Fibroblast of skin of left quadriceps (primary cell): ENCODE data around the gene ARL4C.
A peak's percentile ranks its signal among the peaks of the same experiment; 100 is the strongest.
"Not testable (repeated sequence)": the region's sequence is repeated elsewhere in the genome, so short reads cannot be mapped to it uniquely, and the experiment has no call there.

ENCODE experiments used
- DNase-seq, 2 experiments: peaks; one replicate each; pipeline ENCODE4 v3.0.0-alpha.2; 2013; ENCODE audit warnings: low read depth in 2 of 2

ARL4C gene

DNA sequence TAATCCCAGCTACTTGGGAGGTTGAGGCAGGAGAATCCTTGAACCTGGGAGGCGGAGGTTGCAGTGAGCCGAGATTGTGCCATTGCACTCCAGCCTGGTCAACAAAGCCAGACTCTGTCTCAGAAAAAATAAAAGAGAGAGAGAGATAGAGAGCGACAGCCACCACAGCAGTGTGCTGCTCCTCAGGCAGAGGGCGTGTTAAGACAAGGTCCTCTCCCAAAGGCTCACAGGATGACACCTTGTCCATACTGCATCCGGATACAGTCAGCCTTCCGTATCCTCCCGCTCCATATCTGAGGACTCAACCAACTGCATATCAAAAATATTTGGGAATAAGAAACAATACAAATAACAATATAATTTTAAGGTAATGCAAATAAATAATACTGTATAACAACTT is 20.1 kb downstream of the ARL4C start:
- no peak for DNase-seq

DNA sequence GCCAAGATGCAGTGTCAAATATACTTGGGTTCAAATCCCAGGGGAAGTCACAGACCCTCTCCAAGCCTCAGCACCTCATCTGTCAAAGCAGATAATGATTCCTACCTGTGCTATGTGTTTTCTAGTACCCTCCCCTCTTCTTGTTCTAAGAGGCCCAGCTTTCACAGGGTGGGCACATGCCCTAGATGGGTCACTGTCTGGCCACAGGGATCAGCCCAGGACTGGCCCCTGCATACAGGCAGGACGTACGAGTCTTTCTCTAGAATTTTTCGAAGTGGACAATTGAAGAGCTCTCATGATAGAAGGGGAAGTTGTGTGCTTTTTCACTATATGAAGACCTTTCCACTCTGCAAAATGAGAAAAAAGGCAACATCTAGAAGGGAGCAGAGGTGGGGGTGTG is 22.2 kb downstream of the ARL4C start:
- DNase-seq: no peak

DNA sequence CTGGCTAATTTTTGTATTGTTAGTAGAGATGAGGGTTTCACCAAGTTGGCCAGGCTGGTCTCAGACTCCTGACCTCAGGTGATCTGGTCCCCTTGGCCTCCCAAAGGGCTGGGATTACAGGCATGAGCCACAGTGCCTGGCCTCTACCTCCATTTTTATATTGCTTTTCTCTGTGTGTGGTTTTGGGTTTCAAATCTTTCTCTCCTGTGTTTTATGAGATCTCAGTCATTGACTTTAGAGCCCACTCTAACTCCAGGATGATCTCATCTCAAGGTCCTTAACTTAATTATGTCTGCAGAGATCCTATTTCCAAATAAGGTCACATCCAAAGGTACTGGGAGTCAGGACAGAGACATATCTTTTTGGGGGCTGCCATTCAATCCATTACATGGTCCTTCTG is 24.7 kb downstream of the ARL4C start:
- no peak for DNase-seq

DNA sequence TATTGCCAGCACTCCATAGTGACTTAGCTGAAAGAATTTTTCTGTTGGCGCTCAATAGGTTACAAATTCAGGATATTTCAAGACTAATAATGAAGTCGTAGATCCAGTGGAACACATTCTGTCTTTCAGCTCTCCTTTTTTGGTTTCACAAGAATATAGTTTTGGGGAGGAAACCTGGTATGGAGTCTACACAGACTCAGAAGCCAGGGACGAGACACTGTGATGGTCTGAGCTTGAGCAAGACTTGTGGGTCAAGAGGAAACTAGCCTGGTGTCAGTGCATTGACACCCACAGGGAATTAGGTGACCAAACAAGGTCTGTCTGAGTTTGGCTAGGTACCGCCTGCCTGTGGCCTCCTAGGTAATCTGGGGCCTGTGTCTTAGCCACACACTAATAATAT is 26.9 kb downstream of the ARL4C start:
- DNase-seq: no peak

DNA sequence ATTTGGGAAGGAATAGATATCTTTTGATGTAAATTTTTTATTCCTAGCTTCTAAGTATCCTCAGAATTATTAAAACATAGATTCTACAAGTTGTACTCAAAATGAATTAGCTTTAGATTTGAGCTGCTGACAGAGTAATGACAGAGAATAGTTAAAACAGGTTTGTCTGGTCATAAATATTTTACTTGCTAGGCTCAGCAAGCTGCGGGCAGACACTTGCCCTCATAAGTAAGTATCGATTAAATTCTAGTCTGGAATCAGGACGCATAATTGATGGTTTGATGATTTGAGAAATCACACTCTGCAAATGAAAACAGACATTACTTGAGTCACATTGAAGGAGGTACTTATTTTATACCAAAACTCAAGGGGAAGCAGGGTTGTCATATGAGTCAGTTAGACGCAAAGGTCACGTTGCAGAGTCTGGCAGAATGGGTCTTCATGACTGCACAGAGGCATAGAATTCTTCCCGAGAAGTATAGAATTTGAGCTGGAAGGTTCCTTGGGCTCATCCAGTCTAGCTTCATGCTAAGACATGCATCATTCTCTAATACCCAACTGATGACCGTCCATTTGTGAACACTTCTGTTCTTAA is 27.5 kb downstream of the ARL4C start:
- DNase-seq: no peak

DNA sequence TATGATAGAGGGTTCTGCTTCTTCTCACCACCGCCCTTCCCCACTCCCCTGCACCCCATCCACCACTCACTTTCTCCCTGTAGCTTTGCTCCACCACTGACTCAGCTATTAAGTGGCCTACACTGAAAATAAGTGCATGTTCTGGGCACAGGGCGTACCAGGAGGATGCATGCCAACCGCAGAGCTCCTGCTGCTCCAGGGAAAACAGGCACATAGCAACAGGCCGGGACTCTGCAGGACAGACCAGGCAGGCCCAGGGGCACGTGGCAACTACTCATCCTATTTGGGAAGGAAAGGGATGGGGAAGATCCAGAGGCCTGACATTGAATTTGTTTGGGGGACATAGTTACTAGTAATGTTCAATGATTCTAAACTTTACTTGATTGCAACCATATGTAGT is 28.4 kb downstream of the ARL4C start:
- no peak for DNase-seq

DNA sequence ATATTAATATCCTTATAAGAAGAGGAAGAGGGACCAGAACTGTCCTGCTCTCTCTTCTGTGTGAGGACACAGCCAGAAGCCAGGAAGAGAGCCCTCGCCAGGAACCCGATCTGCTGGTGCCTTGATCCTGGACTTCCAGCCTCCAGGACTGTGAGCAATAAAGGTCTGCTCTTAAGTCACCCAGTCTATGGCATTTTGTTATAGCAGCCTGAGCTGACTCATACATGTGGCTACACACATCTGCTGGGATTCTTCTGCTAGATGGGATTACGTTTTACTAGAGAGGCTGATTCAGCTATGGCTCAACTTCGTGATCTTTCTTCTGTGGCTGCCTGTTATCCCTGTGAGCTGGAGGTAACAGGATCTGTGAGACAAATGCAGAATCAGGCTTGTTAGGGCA is 29.6 kb downstream of the ARL4C start:
- no peak for DNase-seq

DNA sequence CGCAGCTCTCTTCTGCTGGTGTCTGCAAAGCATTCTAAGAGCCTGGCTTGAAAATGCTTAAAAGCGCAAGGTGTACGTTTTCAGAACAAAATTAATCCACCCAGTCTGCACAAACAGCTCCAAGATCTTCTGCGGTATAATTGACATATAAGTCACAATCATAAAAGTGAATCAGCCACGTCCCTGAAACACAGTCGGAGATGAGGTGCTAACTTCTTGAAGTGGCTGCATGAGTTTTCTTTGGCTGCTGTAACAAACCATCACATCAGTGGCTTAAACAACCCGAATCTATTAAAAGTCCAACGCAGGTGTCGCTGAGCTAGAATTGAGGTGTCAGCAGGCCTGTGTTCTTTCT is 32.6 kb downstream of the ARL4C start:
- no peak for DNase-seq

DNA sequence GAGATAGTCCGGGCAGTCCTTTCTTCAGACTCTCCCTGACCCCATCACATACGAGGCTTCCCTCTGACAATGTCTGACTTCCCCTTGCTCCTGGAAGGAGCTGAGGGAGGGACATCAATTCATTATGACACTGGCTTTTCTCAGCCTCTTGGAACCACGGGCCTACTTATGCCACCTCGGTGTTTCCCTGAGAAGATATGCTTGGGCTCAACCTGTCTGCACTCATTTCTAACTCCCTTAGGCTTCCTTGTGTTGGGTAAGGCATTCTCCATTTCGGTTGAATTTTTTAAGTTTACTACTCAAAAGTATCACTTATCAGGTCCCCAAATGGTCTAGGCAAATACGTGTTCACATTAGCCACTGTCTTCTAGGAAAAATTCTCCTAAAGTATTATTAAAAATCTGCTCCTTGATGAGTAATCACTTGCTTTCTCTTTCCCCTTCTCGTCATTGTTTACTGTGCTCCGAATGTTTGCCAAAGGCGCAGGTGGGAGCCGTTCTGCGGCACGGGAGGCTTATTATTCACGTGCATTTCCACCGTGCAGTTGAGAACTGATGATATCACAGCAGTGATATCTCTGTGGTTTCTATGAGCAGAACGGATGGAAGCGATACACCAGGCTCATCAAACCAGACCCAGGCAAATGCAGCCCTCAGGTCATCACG is 33.1 kb downstream of the ARL4C start:
- DNase-seq: no peak

DNA sequence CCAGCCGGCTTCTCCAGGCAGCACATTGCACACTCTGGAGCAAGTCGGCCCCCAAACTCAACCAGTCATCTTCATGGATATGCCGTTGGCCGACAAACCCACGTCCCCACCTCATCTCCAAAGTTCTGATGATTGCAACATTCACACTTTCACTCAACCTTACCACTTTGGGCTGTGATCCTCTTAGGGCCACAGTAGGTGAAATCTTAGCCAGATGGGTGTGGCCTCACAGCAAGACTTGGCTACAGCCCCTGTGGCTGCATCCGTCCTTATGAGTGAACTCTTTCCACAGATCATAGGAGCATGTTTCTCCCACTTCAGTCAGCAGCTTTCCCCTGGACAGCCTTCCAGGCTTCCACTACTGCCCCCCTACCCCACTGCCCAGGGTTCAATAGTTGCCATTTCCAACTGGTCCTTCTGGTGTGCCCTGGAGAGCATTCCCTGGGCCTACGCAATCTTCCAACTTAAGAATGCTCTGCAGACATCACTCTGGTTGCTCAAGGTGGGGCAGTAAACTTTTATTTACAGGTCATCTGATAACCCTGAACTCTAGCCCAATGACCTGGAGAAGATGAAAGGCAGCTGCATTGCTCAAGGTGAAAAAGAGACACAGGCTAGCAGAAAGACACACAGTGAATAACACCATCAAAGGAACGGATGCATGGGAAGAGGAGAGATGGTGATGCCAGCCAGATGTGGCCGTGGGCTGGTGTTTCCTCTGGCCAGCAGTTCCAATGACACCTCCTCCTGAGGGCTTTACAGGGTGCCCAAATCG is 34.5 kb downstream of the ARL4C start:
- no peak for DNase-seq

DNA sequence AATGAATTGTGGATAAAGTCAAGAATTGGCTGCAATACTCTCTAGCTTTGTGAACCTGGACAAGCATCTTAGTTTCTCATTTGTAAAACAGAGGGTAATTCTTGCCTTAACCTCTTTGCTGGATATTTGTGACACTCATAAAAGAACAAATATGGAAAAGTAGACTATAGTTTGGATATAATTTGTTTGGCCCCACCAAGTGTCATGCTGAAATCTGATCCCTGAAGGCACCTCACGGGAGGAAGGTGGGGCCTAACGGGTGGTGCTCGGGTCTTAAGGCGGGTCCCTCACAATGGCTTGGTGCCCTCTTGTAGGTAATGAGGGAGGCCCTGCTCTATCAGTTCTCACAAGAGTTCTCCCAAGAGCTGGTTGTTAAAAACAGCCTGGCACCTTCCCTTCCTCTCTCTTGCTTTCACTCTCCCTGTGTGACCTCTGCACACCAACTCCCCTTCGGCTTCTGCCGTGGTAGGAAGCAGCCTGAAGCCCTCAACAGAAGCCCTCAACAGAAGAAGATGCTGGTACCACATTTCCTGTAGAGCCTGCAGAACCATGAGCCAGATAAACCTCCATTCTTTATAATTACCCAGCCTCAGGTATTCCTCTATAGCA is 37.4 kb downstream of the ARL4C start:
- no peak for DNase-seq

DNA sequence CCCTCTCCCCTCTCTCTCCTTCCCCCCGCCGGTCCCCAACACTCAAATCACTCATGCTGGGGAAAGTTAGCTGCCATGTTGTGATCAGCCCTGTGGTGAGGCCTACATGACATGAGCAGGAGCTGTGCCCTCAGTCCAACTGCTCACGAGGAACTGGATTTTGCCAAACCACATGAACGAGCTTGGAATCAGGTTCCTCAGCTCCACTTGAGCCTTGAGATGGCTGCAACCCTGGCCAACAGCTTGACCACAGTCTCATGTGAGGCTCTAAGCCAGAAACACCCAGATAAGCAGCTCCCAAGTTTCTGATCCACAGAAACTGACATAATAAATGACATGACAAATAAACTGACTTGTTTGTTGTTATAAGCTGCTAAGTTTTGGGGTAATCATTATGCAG is 38.4 kb downstream of the ARL4C start:
- no peak for DNase-seq

DNA sequence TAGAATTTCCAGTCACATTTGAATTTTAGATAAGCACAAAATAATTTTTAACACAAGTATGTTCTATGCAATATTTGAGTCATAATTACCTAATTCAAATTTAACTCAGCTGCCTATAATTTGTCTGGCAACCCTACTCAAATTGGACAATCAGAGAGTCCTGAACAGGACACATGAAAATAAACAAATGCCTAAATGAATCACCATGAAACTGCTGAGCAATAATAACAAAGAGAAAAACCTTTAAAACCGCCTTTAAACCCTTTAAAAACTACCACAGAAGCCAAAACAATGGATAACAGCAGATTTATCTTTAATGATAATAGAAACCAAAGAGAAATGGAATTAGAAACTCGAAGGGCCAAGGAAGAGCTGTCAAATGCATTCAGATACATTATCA is 39.5 kb downstream of the ARL4C start:
- DNase-seq: no peak

DNA sequence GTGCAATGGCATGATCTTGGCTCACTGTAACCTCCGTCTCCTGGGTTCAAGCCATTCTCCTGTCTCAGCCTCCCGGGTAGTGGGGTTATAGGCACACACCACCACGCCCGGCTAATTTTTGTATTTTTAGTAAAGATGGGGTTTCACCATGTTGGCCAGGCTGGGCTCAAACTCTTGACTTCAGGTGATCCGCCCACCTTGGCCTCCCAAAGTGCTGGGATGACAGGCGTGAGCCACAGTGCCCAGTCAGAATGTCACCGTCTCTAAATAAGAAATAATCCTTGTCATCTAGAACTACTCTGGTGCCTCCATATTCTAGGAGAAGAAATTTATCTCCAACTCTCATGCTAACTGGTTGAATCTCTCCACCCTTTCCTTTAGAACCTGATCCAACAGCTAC is 41.6 kb downstream of the ARL4C start:
- DNase-seq: not testable (repeated sequence)

DNA sequence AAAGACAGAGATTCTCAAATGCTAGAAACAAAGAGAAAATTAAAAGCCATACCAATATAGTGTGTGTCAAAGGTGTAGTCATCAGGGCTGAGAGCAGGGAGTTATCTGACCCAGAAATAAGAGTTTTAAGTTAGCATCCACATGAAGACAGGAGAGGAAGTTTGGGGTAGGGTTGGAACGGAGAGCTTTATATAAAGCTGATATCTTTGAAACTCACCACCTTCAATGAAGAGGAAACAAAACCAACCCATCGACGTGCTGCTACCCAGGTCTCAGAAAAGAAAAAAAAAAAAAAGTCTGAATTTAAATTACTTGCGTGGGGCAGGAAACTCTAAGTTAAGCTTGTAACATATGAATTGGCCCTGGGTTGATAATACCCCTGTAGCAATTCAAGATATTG is 42.4 kb downstream of the ARL4C start:
- DNase-seq: no peak

DNA sequence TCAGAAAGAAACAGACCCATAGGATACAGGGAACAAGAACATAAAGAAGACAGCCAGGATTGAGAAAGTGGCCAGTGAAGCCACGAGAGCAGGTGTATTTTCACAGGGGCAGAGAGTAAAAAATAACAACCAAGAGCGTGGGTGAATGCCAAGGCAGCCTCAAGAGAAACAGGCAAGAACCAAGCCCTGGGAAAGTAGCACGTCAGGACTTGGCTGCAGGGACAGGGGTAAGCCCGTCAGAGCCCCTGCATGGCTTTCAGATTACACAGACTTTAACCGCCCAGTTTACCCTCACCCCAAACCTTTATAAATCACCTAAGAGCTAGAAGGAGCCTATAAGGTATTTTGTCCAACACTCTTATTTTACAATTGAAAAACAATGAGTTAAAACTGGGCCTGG is 43.7 kb downstream of the ARL4C start:
- DNase-seq: no peak

DNA sequence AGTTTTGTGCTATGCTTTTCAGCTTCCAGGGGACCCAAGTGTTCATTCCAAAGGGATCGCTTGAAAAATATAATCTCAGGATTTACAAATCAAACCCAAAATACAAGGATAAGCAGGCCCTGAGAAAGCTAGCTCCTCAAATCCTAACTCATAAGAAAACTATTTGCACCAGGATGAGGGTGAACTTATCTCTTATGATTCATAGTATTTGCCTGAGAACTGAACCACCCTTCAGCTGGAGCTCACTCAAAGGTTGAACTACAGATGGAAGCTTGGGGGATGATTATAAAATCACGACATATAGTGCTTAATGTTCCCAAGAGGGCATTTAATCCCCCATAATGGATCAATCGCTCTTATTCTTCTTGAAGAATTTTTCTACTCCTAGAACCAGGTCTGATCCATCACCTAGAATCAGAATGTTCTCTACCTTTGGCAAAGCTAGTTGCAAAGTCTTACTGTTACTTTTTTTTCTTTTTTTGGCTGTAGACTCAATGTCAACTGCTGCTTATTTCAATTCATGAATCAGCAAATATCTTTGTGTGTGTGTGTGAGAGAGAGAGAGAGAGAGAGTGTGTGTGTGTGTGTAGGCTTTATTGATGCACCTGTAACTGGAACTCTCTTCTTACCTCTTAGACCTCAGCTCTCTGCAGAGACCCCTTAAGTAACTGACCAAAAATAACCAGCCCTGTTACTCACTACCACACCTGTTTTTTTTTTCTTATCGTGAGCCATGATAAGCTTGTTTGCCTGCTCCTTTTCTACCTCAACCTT is 44.8 kb downstream of the ARL4C start:
- DNase-seq: peak; percentile 77 to 80

DNA sequence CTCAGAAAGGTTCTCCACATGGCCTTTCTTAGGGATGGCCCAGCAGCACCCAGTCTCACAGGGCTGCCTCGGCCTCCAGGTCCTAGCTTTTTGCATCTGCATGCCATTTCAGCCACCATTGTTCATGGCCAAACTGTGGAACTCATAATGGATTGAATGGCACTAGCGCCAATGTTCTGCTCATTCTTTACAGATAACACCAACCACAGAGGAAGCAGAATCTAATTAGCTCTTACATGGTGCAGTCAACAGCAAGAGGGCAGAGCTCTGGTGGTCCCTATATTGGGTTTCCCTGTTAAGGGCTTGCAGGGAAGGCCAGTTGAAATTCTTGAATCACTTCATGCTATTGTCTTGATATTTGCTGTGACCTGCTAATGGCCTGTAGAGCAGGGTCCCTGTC is 45.6 kb downstream of the ARL4C start:
- DNase-seq: no peak

DNA sequence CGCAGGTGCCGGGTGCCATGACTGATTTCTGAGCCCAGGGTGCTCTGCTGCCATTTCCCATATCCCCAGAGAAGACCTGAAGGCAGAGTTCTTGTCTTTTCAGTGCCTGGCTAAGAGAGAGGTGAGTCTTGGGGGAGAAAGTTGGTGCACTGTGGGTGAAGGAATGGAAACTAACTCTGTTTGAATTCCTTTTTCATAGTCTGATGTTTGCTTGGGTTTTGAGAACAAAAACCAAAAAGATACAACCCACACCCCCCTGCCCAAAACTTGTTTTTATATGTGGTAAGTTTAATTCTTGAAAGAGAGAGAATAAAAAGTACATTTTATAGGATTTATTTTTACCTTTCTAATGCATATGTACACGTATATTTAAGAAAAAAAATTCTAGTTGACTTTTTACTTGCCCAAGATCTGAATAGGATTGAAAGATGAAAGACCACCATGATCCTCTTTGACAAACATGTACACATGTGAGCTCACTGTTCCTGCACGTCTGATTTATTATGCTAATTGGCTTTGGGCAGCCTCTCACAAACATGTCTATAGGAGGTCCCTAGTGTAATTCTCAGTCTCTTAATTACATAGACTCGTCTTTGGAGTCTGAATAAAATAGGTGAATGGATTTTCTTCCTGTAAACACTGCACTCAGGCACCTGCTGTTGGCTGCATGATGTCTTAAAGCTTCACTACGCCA is 46.3 kb downstream of the ARL4C start:
- DNase-seq: no peak

DNA sequence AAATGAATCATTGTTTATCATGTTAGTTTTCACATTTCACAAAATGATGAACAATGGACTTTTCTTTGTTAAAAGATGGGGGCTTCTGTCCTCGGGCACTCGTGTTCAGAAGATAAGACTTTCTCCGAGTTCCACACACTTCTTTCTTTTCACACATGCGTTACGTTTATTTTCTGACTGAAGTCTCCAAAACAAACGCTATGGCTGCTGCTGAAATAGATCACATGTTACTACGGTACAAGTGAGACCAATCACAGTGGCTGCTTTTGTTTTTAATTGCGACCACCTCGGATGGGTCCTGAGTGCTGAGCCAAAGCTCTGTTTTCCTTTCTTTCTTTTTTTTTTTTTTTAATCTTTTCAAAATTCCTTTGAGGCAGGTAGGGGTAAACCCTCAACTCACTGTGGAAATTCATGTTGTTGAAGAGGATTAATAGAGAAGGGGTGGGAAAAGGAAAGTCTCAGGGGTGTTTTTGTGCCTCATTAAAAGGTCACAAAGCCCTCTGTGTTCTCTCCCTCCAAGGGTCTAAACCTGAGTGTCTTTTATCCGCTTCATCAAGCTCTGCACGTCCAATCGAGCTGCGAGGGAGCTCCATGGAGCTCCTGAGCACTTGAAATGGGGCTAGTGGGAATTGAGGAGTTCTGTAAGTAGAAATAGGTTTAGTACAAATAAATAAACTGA is 48.2 kb downstream of the ARL4C start:
- DNase-seq: no peak

DNA sequence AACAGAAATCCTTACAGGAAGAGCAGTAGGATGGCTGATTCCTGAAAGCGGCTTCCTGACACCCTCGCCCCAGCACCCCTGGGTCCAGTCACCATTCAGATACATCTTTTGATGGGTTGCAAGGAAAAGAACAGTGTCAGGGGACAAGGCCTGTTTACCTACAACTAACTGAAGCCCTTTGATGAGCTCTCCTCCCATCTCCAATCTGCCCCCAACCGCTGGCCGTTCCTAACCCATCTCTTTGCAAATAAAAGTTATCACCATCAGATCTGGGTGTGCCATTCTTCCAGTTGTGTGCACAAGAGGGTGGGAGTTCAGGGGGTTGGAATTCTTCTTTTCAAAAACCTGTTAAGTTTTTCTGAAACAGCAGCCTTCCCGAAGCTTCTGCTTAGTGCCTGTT is 48.9 kb downstream of the ARL4C start:
- no peak for DNase-seq
